T47D (cell line): ENCODE results near the gene CERS6.

Experiments used
- DNase-seq, 2 experiments: peaks; one replicate each; pipeline versions ENCODE4 v3.0.0 to v3.0.0-alpha.2; 2011 to 2012; ENCODE audit warnings: low read depth in 1 of 2, low spot score in 1 of 2
- JUND ChIP-seq: IDR thresholded peaks from 2 replicates; pipeline ENCODE4 v1.6.1; 2012; ENCODE audit warnings: low read depth
- in situ Hi-C: cut with HindIII; loops from 2 replicates; pipeline ENCODE4 v1.10.0; 2016; ENCODE audit warnings: low sequenced_read_pairs, low pct_unique_long_range_greater_than_20kb

Gene CERS6

GRCh38 chr2:168565112-168565511, 109.0 kb downstream of the CERS6 start:
- in situ Hi-C loops, result no loop called here
- no peak for DNase-seq
- no peak for TF ChIP-seq JUND

- no peak for DNase-seq
- in situ Hi-C loops, result no loop called here
- no peak for TF ChIP-seq JUND
Measured at GRCh38 chr2:168565512-168565911, 109.4 kb downstream of the CERS6 start.

GRCh38 chr2:168566974-168567665, 111.0 kb downstream of the CERS6 start:
- in situ Hi-C loops, result no loop called here
- TF ChIP-seq JUND, result no peak
- DNase-seq, result no peak

GRCh38 chr2:168567836-168568235, 111.8 kb downstream of the CERS6 start:
- TF ChIP-seq JUND, result no peak
- DNase-seq, result no peak
- in situ Hi-C loops, result no loop called here

GRCh38 chr2:168568476-168569267, 112.6 kb downstream of the CERS6 start:
- no peak for DNase-seq
- in situ Hi-C loops, result no loop called here
- no peak for TF ChIP-seq JUND

GRCh38 chr2:168571061-168571460, 115.0 kb downstream of the CERS6 start:
- no peak for DNase-seq
- no peak for TF ChIP-seq JUND
- in situ Hi-C loops, result no loop called here

GRCh38 chr2:168573128-168573903, 117.2 kb downstream of the CERS6 start:
- no peak for TF ChIP-seq JUND
- in situ Hi-C loops, result no loop called here
- no peak for DNase-seq

GRCh38 chr2:168574856-168575630, 119.0 kb downstream of the CERS6 start:
- in situ Hi-C loops, result no loop called here
- DNase-seq, result peak in 1 of 2 experiments; percentile 15
- TF ChIP-seq JUND, result no peak

GRCh38 chr2:168577885-168578284, 121.8 kb downstream of the CERS6 start:
- in situ Hi-C loops, result no loop called here
- no peak for TF ChIP-seq JUND
- DNase-seq, result no peak

GRCh38 chr2:168583064-168583709, 127.1 kb downstream of the CERS6 start:
- TF ChIP-seq JUND, result no peak
- in situ Hi-C loops, result no loop called here
- DNase-seq, result no peak

GRCh38 chr2:168583710-168584521, 127.8 kb downstream of the CERS6 start:
- peak in 1 of 2 experiments; percentile 31 for DNase-seq
- in situ Hi-C loops, result no loop called here
- no peak for TF ChIP-seq JUND
